ENCODE measurements around the gene IPO7. TPM values are rescaled to one million over a fixed set of nuclear protein-coding genes. Genes with fewer than 3 reads are reported as not detected.

The IPO7 gene
- total RNA-seq, 2 donors from 2014 or later: 161 to 163 TPM

- no peak overlapping the region for H3K9ac ChIP-seq (ENCODE audit: extremely low read depth, low read length, poor library complexity, severe bottlenecking)
- Mint-ChIP-seq H3K4me1 (peaks cover 16% of the 10 kb centered on the region), H3K27me3 (ENCODE audit: insufficient read depth) (no peaks in the 10 kb centered on the region), H3K4me3 (no peak overlapping the region), H3K9me3 (no peaks in the 10 kb centered on the region), H3K36me3 (ENCODE audit: low read depth) (peaks cover 38% of the 10 kb centered on the region), H3K27ac (peak overlapping the region; percentile 48)
- no peak for TF ChIP-seq CTCF (conservative IDR thresholded peaks at IDR 0.05)
- no peak overlapping the region for H3K4me3 ChIP-seq (ENCODE audit: low read length)
- no peaks in the 10 kb centered on the region for H3K27me3 ChIP-seq (ENCODE audit: control insufficient read depth, insufficient read depth, low read length, poor library complexity, severe bottlenecking)
- no peaks in the 10 kb centered on the region for H3K4me1 ChIP-seq (ENCODE audit: control insufficient read depth, insufficient read depth, low read length)
- H3K9me3 ChIP-seq (ENCODE audit: control insufficient read depth, low read length): no peaks in the 10 kb centered on the region
- H3K27ac ChIP-seq (ENCODE audit: low read depth, low read length): no peak overlapping the region
- WGBS, 2 experiments (ENCODE audit: insufficient coverage in 1 of 2, insufficient read length in 1 of 2): 93 to 94% methylated on average over 3 to 10 of the region's 10 CpGs
- H3K36me3 ChIP-seq (ENCODE audit: control insufficient read depth, insufficient read depth, low read length): peaks cover 61% of the 10 kb centered on the region
- DNase-seq: no peak
These were observed 11.9 kb downstream of the IPO7 start for GRCh38 chr11:9396310-9396709.

GRCh38 chr11:9396752-9397151 is 12.3 kb downstream of the IPO7 start:
- Mint-ChIP-seq H3K4me3 (no peak overlapping the region), H3K27ac (peak overlapping the region; percentile 48), H3K9me3 (no peaks in the 10 kb centered on the region), H3K27me3 (ENCODE audit: insufficient read depth) (no peaks in the 10 kb centered on the region), H3K4me1 (peaks cover 16% of the 10 kb centered on the region), H3K36me3 (ENCODE audit: low read depth) (peaks cover 37% of the 10 kb centered on the region)
- Histone ChIP-seq H3K4me1 (ENCODE audit: control insufficient read depth, insufficient read depth, low read length) (no peaks in the 10 kb centered on the region), H3K4me3 (ENCODE audit: low read length) (no peak overlapping the region), H3K9me3 (ENCODE audit: control insufficient read depth, low read length) (no peaks in the 10 kb centered on the region), H3K27ac (ENCODE audit: low read depth, low read length) (peak overlapping the region; percentile 36), H3K9ac (ENCODE audit: extremely low read depth, low read length, poor library complexity, severe bottlenecking) (no peak overlapping the region), H3K27me3 (ENCODE audit: control insufficient read depth, insufficient read depth, low read length, poor library complexity, severe bottlenecking) (no peaks in the 10 kb centered on the region), H3K36me3 (ENCODE audit: control insufficient read depth, insufficient read depth, low read length) (peaks cover 60% of the 10 kb centered on the region)
- 97 to 100% methylated on average over 1 to 3 of the region's 3 CpGs for WGBS, 2 experiments (ENCODE audit: insufficient coverage in 1 of 2, insufficient read length in 1 of 2)
- DNase-seq: no peak
- TF ChIP-seq CTCF (conservative IDR thresholded peaks at IDR 0.05): no peak

- no peak overlapping the region for H3K27ac ChIP-seq (ENCODE audit: low read depth, low read length)
- H3K36me3 ChIP-seq (ENCODE audit: control insufficient read depth, insufficient read depth, low read length): peaks cover 52% of the 10 kb centered on the region
- no peak for TF ChIP-seq CTCF (conservative IDR thresholded peaks at IDR 0.05)
- peak overlapping the region; percentile 83 for H3K27ac Mint-ChIP-seq
- 94 to 100% methylated on average over 2 to 3 of the region's 4 CpGs for WGBS, 2 experiments (ENCODE audit: insufficient coverage in 1 of 2, insufficient read length in 1 of 2)
- H3K4me3 ChIP-seq (ENCODE audit: low read length): no peak overlapping the region
- no peaks in the 10 kb centered on the region for H3K4me1 ChIP-seq (ENCODE audit: control insufficient read depth, insufficient read depth, low read length)
- DNase-seq: no peak
- no peaks in the 10 kb centered on the region for H3K9me3 Mint-ChIP-seq
- peaks cover 16% of the 10 kb centered on the region for H3K4me1 Mint-ChIP-seq
- no peak overlapping the region for H3K9ac ChIP-seq (ENCODE audit: extremely low read depth, low read length, poor library complexity, severe bottlenecking)
- H3K36me3 Mint-ChIP-seq (ENCODE audit: low read depth): peaks cover 33% of the 10 kb centered on the region
- no peaks in the 10 kb centered on the region for H3K9me3 ChIP-seq (ENCODE audit: control insufficient read depth, low read length)
- no peaks in the 10 kb centered on the region for H3K27me3 ChIP-seq (ENCODE audit: control insufficient read depth, insufficient read depth, low read length, poor library complexity, severe bottlenecking)
- no peaks in the 10 kb centered on the region for H3K27me3 Mint-ChIP-seq (ENCODE audit: insufficient read depth)
- no peak overlapping the region for H3K4me3 Mint-ChIP-seq
These were observed 13.6 kb downstream of the IPO7 start for GRCh38 chr11:9397746-9398680.

Measured in endodermal cell (in vitro differentiated cells).